HG03039 (cell line): Measurements from ENCODE around the gene IL10RB.
"Not testable (repeated sequence)": the region's sequence is repeated elsewhere in the genome, so short reads cannot be mapped to it uniquely, and the experiment has no call there.

Experiments
- ATAC-seq: cut with Tn5 transposase; IDR thresholded peaks from one replicate; pipeline ENCODE4 v1.9.1; 2021; ENCODE audit warnings: mild to moderate bottlenecking, moderate library complexity; ENCODE audit not compliant: unreplicated experiment

IL10RB gene

DNA sequence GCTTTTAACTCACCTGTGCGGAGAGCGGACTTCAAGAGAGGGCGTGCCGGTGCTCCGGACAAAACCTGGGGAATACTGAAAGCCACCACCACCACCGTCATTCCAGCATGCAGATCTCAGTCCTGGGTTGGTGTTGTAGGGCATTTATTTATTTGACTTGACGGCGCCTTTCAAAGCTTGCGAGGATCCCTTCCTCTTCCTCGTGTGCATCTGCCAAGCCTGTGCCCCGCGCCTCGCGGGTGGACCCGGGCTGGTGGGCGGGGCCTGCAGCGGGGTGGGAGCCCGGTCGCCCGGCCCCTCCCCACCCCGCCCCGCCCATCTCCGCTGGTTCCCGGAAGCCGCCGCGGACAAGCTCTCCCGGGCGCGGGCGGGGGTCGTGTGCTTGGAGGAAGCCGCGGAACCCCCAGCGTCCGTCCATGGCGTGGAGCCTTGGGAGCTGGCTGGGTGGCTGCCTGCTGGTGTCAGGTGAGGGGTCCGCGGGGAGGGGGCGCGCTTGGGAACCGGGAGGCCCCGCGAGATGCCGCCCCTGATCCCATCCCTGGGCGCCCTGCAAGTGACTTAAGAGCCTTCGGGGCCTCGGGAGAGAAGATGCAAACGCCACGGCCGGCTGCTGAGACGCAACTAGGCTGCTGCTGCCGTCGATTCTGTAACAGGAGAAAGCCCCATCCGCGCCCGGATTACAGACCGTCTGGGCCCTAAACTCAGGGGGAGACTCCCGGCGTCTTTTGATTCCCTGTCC lies at the start of gene IL10RB:
Gene IL10RB (plus strand): TSS at position 318 of the 739 bp plus-strand sequence. CDS start 99 bp downstream, at position 417.
- ATAC-seq, result peak; percentile 43

DNA sequence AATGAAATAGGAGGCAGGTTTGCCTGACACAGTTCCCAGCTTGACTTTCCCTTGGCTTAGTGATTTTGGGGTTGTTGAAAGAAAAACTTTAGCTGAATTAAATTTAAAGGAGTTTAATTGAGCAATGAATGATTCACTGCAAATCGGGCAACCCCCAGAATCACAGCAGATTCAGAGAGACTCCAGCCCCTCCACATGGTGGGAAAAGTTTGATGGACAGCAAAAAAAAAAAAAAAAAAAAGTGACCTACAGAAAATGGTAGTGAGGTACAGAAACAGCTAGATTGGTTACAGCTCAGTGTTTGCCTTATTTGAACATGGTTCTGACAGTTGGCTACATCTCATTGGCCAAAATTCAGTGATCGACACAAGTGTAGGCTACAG lies 49.0 kb upstream of the IL10RB start:
- ATAC-seq, result no peak

DNA sequence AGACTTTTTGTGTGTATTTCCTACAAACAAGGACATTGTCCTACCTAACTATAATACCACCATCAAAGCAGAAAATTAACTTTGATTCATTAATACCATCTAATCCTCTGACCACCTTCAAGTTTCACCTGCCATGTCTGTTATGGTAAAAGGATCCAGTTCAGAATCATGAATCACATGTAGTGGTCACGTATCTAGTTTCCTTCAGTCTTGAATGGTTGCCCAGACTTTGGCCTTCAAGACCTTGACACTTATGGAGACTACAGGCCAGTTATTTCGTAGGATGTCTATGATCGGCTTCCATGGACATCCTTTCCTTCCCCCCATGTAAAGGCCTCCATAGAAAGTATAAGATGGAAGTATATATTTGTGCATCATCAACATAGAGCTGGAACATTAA lies 46.9 kb upstream of the IL10RB start:
- ATAC-seq, result no peak

DNA sequence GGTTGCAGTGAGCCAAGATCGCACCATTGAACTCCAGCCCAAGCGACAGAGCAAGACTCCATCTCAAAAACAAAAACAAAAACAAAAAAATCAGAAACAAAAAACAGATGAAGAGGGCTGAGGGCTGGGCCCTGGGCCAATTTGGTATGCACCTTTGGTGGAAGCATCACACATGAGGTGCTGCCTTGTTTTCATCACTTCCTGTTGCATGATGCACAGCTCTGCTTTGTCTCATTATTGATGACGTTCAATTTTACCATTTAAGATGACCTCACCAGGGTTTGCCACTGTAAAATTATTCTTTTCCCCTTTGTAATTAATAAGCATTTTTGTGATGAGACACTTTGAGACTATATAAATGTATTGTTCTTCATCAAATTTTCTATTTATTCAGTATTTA lies 46.2 kb upstream of the IL10RB start:
- ATAC-seq, result no peak

DNA sequence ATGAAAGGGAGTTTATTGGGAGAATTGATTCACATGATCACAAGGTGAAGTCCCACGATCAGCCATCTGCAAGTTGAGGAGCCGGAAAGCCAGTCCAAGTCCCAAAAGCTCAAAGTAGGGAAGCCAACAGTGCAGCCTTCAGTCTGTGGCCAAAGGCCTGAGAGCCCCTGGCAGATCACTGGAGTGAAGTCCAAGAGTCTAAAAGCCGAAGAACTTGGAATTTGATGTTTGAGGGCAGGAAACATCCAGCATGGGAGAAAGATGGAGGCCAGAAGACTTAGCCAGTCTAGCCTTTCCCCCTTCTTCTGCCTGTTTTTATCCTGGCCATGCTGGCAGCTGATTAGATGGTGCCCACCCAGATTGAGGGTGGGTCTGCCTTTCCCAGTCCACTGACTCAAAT lies 40.8 kb upstream of the IL10RB start:
- ATAC-seq, result not testable (repeated sequence)

DNA sequence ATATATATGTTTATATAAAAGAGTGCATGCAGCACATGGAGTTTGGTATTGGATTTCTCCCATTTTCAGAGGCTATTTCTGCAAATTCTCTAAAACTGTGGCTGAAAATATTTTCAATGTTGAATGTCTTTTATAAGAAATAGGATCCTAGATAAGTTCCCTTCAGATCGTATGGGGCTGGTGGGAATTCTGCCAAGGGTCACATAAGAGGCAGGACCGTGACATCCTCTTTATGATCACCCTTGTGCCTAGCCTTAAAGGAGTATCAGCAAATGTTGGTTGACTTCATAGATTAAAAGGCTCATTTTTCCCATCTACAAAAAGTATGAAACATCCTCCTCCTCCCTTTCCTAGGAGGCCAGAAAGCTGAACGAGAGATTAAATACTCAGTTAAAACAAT lies 37.7 kb upstream of the IL10RB start:
- no peak for ATAC-seq

- no peak for ATAC-seq
Observed at GRCh38 chr21:33229099-33229783, 36.9 kb upstream of the IL10RB start.

- peak; percentile 69 for ATAC-seq
Observed at GRCh38 chr21:33229784-33230544, 36.2 kb upstream of the IL10RB start, which contains the start of gene IFNAR2. IFNAR2 (plus strand) TSS chr21:33229938; CDS start chr21:33241923, 11,985 bp downstream.

DNA sequence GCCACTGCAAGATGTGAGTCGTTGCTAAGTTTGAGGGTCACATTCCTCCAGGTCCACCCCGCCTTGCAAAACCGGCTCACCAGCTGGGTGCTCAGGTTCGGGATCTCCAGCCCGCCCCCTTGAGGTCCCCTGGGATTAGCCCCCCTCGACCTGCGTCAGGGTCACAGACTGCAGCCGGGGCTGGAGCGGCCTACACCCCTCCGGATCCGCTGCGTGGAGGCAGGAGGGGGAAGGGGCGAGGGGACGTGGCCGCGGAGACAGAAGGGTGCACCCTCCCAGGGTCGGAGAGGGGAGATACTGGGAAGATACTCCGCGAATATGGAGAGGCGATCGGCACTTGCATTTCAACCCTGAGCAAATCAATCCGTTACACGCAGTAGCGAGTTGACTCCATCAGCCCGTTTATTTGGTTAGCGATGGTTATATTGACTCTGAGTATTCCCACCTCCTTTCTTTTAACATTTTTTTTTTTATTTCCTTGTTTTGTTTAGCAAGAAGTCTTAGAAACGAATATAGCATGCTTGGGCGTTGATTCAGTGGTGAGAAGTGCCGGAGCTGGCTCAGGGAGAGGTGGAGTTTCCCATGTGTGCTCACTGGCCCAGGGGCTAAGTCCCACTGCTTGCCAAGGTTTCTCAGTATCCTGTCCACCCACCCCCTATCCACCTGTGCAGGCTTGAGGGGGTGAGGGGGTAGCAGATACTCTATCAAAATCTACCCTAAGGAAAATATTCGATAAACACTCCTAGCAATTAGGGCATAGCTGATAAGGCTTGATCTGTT lies 35.4 kb upstream of the IL10RB start:
- no peak for ATAC-seq

- ATAC-seq, result no peak
Observed at GRCh38 chr21:33231526-33231925, 34.6 kb upstream of the IL10RB start.

- no peak for ATAC-seq
Observed at GRCh38 chr21:33232291-33233034, 33.7 kb upstream of the IL10RB start.

- no peak for ATAC-seq
Observed at GRCh38 chr21:33234635-33235520, 31.3 kb upstream of the IL10RB start.

DNA sequence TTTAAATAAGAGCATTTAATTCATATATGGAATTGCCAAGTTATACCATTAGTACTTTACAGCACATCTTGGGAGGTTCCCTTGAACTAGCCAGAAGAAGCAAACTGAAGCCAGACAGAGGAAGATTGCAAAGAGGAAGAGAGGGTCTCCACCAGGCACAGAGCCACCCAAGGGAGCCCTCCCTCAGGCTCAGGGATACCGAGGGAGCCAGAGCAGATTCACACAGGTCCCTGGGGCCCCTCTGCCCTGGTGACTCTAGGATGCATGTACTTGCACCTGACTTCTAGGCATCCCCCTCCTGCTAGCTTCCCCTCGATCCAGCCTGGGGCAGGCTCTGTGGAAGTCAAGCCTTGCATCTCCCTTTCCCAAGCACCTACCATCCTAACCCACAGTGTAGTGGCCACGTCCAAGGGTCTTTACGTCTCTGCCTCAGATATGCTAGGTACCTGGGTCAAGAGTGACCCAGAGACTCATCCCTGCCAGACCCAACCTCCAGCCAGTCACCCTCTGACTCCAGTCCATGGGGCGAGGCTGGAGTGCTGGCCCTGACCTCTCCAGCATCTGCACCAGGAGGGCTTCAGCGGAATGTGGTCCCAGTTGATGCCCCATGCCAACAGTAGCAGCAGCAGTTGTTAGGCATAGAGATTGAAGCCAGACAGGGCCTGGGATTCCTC lies 30.0 kb upstream of the IL10RB start:
- ATAC-seq, result no peak

GRCh38 chr21:33236766-33237165 lies 29.4 kb upstream of the IL10RB start:
- no peak for ATAC-seq

DNA sequence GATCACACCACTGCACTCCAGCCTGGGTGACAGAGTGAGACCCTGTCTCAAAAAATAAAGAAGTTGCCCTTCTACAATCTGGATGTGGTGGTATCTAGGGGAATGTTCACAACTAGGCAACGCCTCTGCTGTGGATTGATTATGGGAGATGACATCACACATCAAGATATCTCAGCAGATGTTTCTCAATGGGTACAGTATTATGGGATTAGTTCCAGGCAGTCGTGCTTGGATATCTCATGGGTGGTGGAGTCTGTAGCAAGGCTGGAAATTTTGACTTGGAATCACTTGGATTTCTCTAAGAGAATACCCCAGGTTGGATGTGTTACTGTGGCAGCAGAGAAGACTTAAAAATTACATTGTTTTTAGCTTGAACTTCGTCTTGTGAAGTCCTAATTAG lies 28.7 kb upstream of the IL10RB start:
- no peak for ATAC-seq

- no peak for ATAC-seq
Observed at GRCh38 chr21:33238146-33238545, 28.0 kb upstream of the IL10RB start.

DNA sequence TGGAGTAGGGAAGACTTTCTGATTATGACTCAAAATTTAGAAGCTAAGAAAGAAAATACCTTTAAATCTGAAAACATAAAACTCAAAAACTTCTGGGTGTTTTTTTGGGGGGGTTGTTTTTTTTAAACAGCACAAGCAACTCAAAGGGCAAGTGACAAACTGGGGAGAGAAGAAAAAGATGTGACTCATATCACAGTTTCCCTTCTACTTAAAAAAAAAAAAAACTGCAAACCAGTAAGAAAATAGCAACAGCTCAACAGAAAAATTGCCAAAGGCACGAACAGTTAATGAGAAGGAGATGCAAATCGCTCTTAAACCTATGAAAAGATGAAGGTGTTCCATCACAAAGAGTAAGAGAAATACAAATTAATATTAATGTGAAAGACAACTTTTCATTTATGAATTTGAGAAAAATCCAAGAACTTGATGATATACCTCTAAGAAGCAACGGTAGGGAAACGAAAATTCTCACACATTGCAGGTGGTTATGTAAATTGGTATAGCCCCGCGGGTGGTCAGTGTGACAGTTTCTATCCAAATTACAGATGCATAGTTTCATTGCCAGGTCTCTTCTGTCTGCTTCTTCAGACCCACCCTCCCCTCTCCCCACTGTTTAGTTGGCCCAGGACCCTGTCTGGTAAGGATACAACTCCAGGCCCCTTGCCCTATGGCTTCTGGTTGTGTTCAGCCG lies 27.5 kb upstream of the IL10RB start:
- ATAC-seq, result no peak

- ATAC-seq, result not testable (repeated sequence)
Observed at GRCh38 chr21:33239559-33240127, 26.5 kb upstream of the IL10RB start.
